Mesendoderm (in vitro differentiated cells): ENCODE data around the gene CBY3.
"Not testable (repeated sequence)": the region's sequence is repeated elsewhere in the genome, so short reads cannot be mapped to it uniquely, and the experiment has no call there.

Source experiments
- DNase-seq: peaks from one replicate; pipeline ENCODE4 v3.0.0; 2013
- H2AK5ac ChIP-seq: 2 replicates; pipeline ENCODE4 v1.6.1; 2013; ENCODE audit warnings: low read length, inconsistent platforms
- H2BK120ac ChIP-seq: 2 replicates; pipeline ENCODE4 v1.6.1; 2013; ENCODE audit warnings: low read depth, mild to moderate bottlenecking, low read length, moderate library complexity, mixed read lengths
- H2BK15ac ChIP-seq: replicated peaks from 2 replicates; pipeline ENCODE4 v1.6.1; 2013; ENCODE audit warnings: low read depth, mild to moderate bottlenecking, moderate library complexity
- H2BK5ac ChIP-seq: 2 replicates; pipeline ENCODE4 v1.6.1; 2013; ENCODE audit warnings: low read length, inconsistent platforms
- H3K18ac ChIP-seq: 2 replicates; pipeline ENCODE4 v1.6.1; 2013; ENCODE audit warnings: mild to moderate bottlenecking, low read length, mixed read lengths
- H3K23ac ChIP-seq: one replicate; pipeline ENCODE4 v1.6.1; 2013; ENCODE audit warnings: low read length
- H3K27ac ChIP-seq: 2 replicates; pipeline ENCODE4 v1.5.1; 2013; ENCODE audit warnings: low read depth, mild to moderate bottlenecking, inconsistent platforms, low read length, moderate library complexity
- H3K27me3 ChIP-seq: 2 replicates; pipeline ENCODE4 v1.6.1; 2013; ENCODE audit warnings: low read length, control low read depth, mild to moderate bottlenecking, inconsistent platforms; ENCODE audit not compliant: insufficient read depth, poor library complexity
- H3K36me3 ChIP-seq: 2 replicates; pipeline ENCODE4 v1.6.1; 2013; ENCODE audit warnings: low read length, inconsistent platforms; ENCODE audit not compliant: control insufficient read depth, insufficient read depth
- H3K4ac ChIP-seq: one replicate; pipeline ENCODE4 v1.6.1; 2013; ENCODE audit warnings: low read depth, mild to moderate bottlenecking, low read length, moderate library complexity
- H3K4me1 ChIP-seq: 2 replicates; pipeline ENCODE4 v1.6.1; 2013; ENCODE audit warnings: low read depth, low read length, inconsistent platforms; ENCODE audit not compliant: control insufficient read depth
- H3K4me2 ChIP-seq: 2 replicates; pipeline ENCODE4 v1.6.1; 2013; ENCODE audit warnings: low read length
- H3K4me3 ChIP-seq: 2 replicates; pipeline ENCODE4 v1.5.1; 2013; ENCODE audit warnings: mild to moderate bottlenecking, low read length
- H3K56ac ChIP-seq: one replicate; pipeline ENCODE4 v1.6.1; 2013; ENCODE audit warnings: low read length
- H3K79me1 ChIP-seq: 2 replicates; pipeline ENCODE4 v1.6.1; 2013; ENCODE audit warnings: low read length, inconsistent platforms
- H3K79me2 ChIP-seq: 2 replicates; pipeline ENCODE4 v1.6.1; 2013; ENCODE audit warnings: mild to moderate bottlenecking, low read length; ENCODE audit not compliant: control insufficient read depth, insufficient read depth
- H3K9ac ChIP-seq: 2 replicates; pipeline ENCODE4 v1.6.1; 2013; ENCODE audit warnings: low read length, inconsistent platforms
- H4K5ac ChIP-seq: one replicate; pipeline ENCODE4 v1.6.1; 2013; ENCODE audit warnings: low read length
- H4K8ac ChIP-seq: one replicate; pipeline ENCODE4 v1.6.1; 2013; ENCODE audit warnings: low read depth, mild to moderate bottlenecking, control low read depth, low read length, moderate library complexity
- WGBS: extraction: QIAGEN DNeasy Blood & Tissue Kit; methylation state at CpG from one replicate; pipeline ENCODE4 v1.1.7; 2013; ENCODE audit warnings: low lambda C conversion rate, missing lambda C conversion rate; ENCODE audit not compliant: insufficient coverage; ENCODE audit errors: extremely low coverage; 5-methylcytosine and 5-hydroxymethylcytosine counted together

CBY3 gene

GRCh38 chr5:179661647-179662046, 19.2 kb downstream of the CBY3 start:
- not testable (repeated sequence) for H3K4me1 ChIP-seq, H3K27ac ChIP-seq, H2AK5ac ChIP-seq, H2BK5ac ChIP-seq, H3K79me1 ChIP-seq, H3K9ac ChIP-seq, H3K23ac ChIP-seq, DNase-seq, H3K27me3 ChIP-seq, H2BK120ac ChIP-seq, H4K5ac ChIP-seq, H3K4me2 ChIP-seq, H3K79me2 ChIP-seq, H3K4me3 ChIP-seq, H4K8ac ChIP-seq, H2BK15ac ChIP-seq, H3K18ac ChIP-seq, H3K56ac ChIP-seq, H3K36me3 ChIP-seq, H3K4ac ChIP-seq
- WGBS, result no CpG with 5 or more reads among the region's 6 CpGs

GRCh38 chr5:179658179-179658856, 22.5 kb downstream of the CBY3 start:
- H3K56ac ChIP-seq, result peak overlapping the region; percentile 78
- H3K4me2 ChIP-seq, result peak overlapping the region; percentile 71
- not testable (repeated sequence) for H3K18ac ChIP-seq, H2BK120ac ChIP-seq, H3K36me3 ChIP-seq, H3K27ac ChIP-seq, H2BK5ac ChIP-seq, H4K8ac ChIP-seq, H3K4me1 ChIP-seq, H3K27me3 ChIP-seq, H3K4me3 ChIP-seq, H3K23ac ChIP-seq, H3K79me2 ChIP-seq, H4K5ac ChIP-seq, H2BK15ac ChIP-seq, H3K79me1 ChIP-seq, H3K4ac ChIP-seq, H2AK5ac ChIP-seq
- H3K9ac ChIP-seq, result peak overlapping the region; percentile 54
- peak; percentile 42 for DNase-seq
- WGBS, result no CpG with 5 or more reads among the region's 29 CpGs

GRCh38 chr5:179657302-179658178, 23.3 kb downstream of the CBY3 start:
- not testable (repeated sequence) for H2AK5ac ChIP-seq

GRCh38 chr5:179653135-179653534, 27.7 kb downstream of the CBY3 start:
- not testable (repeated sequence) for H3K27ac ChIP-seq, H3K4me1 ChIP-seq, H3K23ac ChIP-seq, H4K5ac ChIP-seq, H3K56ac ChIP-seq, H2AK5ac ChIP-seq, DNase-seq, H2BK5ac ChIP-seq, H3K36me3 ChIP-seq, H3K4me3 ChIP-seq, H3K9ac ChIP-seq, H3K79me1 ChIP-seq, H3K4me2 ChIP-seq, H2BK15ac ChIP-seq, H2BK120ac ChIP-seq, H3K79me2 ChIP-seq, H3K4ac ChIP-seq, H4K8ac ChIP-seq, H3K18ac ChIP-seq, H3K27me3 ChIP-seq
- WGBS, result no CpG with 5 or more reads among the region's 2 CpGs

More at GRCh38 chr5:179657302-179658178, 23.3 kb downstream of the CBY3 start:
- not testable (repeated sequence) for DNase-seq, H3K79me1 ChIP-seq, H3K56ac ChIP-seq, H4K5ac ChIP-seq, H3K79me2 ChIP-seq, H3K9ac ChIP-seq, H3K36me3 ChIP-seq, H3K27me3 ChIP-seq, H3K4me1 ChIP-seq, H3K27ac ChIP-seq, H3K4me3 ChIP-seq, H3K23ac ChIP-seq, H2BK15ac ChIP-seq, H2BK120ac ChIP-seq, H3K4ac ChIP-seq, H4K8ac ChIP-seq, H3K18ac ChIP-seq, H3K4me2 ChIP-seq, H2BK5ac ChIP-seq
- WGBS, result no CpG with 5 or more reads among the region's 50 CpGs

GRCh38 chr5:179650245-179650644, 30.6 kb downstream of the CBY3 start:
- H4K5ac ChIP-seq, H2BK120ac ChIP-seq, H4K8ac ChIP-seq, H3K4me3 ChIP-seq, H3K79me2 ChIP-seq, H3K79me1 ChIP-seq, H2BK15ac ChIP-seq, DNase-seq, H2AK5ac ChIP-seq, H3K4me2 ChIP-seq, H3K9ac ChIP-seq, H3K27me3 ChIP-seq, H3K23ac ChIP-seq, H3K4me1 ChIP-seq, H3K18ac ChIP-seq, H3K27ac ChIP-seq, H3K56ac ChIP-seq, H3K4ac ChIP-seq, H3K36me3 ChIP-seq, H2BK5ac ChIP-seq: not testable (repeated sequence)
- WGBS, result no CpG with 5 or more reads among the region's 26 CpGs
